Brain microvascular endothelial cell (primary cell): ENCODE measurements around the gene TRA2B.

ENCODE experiments used
- DNase-seq: peaks from one replicate; pipeline ENCODE4 v3.0.0-alpha.2; 2020
- H3K27ac ChIP-seq: fragments of 250-450 bp; sonication (Bioruptor Pico); 2 replicates; pipeline ENCODE4 v1.5.1; 2020; ENCODE audit warnings: mild to moderate bottlenecking, moderate library complexity
- H3K27me3 ChIP-seq: fragments of 250-450 bp; sonication (Bioruptor Pico); replicated peaks from 2 replicates; pipeline ENCODE4 v1.5.1; 2020; ENCODE audit warnings: mild to moderate bottlenecking
- H3K36me3 ChIP-seq: fragments of 250-450 bp; sonication (Bioruptor Pico); replicated peaks from 2 replicates; pipeline ENCODE4 v1.5.1; 2020; ENCODE audit warnings: mild to moderate bottlenecking
- H3K4me3 ChIP-seq: 2 replicates; pipeline ENCODE4 v1.5.1; 2011; ENCODE audit warnings: low read depth, mild to moderate bottlenecking, control low read depth, low read length, moderate library complexity
- CTCF ChIP-seq: IDR thresholded peaks from 2 replicates; pipeline ENCODE4 v1.5.1; 2011; ENCODE audit warnings: low read depth, mild to moderate bottlenecking, moderate library complexity, low read length, control low read depth, inconsistent platforms; ENCODE audit errors: missing control alignments
- in situ Hi-C: cut with HindIII; loops from 2 replicates; pipeline ENCODE4 v1.10.0; 2017; ENCODE audit warnings: low sequenced_read_pairs, low pct_ligation_motif_present

Gene TRA2B

GRCh38 chr3:185929192-185930151, 8.3 kb downstream of the TRA2B start:
- Histone ChIP-seq H3K27me3 (no peaks in the 10 kb centered on the region), H3K36me3 (peaks cover 23% of the 10 kb centered on the region), H3K4me3 (peak overlapping the region; percentile 10), H3K27ac (peak overlapping the region; percentile 1)
- in situ Hi-C loops, result no loop called here
- TF ChIP-seq CTCF, result no peak
- DNase-seq, result no peak

GRCh38 chr3:185928496-185928895, 9.3 kb downstream of the TRA2B start:
- peak overlapping the region; percentile 1 for H3K27ac ChIP-seq
- no peak overlapping the region for H3K4me3 ChIP-seq
- no peak for DNase-seq

GRCh38 chr3:185927501-185928200, 10.2 kb downstream of the TRA2B start:
- in situ Hi-C loops, result no loop called here
- peaks cover 40% of the 10 kb centered on the region for H3K36me3 ChIP-seq
- no peak for TF ChIP-seq CTCF
- DNase-seq, result no peak
- H3K27ac ChIP-seq, result no peak overlapping the region
- no peak overlapping the region for H3K4me3 ChIP-seq
- H3K27me3 ChIP-seq, result no peaks in the 10 kb centered on the region

More at GRCh38 chr3:185928496-185928895, 9.3 kb downstream of the TRA2B start:
- TF ChIP-seq CTCF, result no peak
- Histone ChIP-seq H3K27me3 (no peaks in the 10 kb centered on the region), H3K36me3 (peaks cover 32% of the 10 kb centered on the region)
- in situ Hi-C loops, result no loop called here

GRCh38 chr3:185926445-185926844, 11.4 kb downstream of the TRA2B start:
- TF ChIP-seq CTCF, result no peak
- Histone ChIP-seq H3K36me3 (peaks cover 51% of the 10 kb centered on the region), H3K4me3 (no peak overlapping the region), H3K27ac (no peak overlapping the region), H3K27me3 (no peaks in the 10 kb centered on the region)
- in situ Hi-C loops, result no loop called here
- no peak for DNase-seq

GRCh38 chr3:185925353-185925752, 12.5 kb downstream of the TRA2B start:
- no peaks in the 10 kb centered on the region for H3K27me3 ChIP-seq
- H3K4me3 ChIP-seq, result no peak overlapping the region
- no peak for DNase-seq
- no peak overlapping the region for H3K27ac ChIP-seq
- no peak for TF ChIP-seq CTCF
- H3K36me3 ChIP-seq, result peaks cover 59% of the 10 kb centered on the region
- in situ Hi-C loops, result no loop called here
